WTC11 (cell line): ENCODE data around the gene CYSTM1. TPM values are rescaled to one million over a fixed set of nuclear protein-coding genes. Genes with fewer than 3 reads are reported as not detected.

Experiments used
- ATAC-seq: fragments of 200-7000 bp; cut with Tn5 transposase; 2 replicates; pipeline ENCODE4 v1.10.0; 2021; ENCODE audit warnings: mild to moderate bottlenecking, moderate library complexity
- CTCF ChIA-PET: fragments of 300-600 bp; sonication (Branson Sonifier 250); formaldehyde crosslinking; loops from one replicate; lab custom pipeline; 2021; ENCODE audit warnings: antibody characterized with exemption; lab: Charles Lee
- POLR2A ChIA-PET: fragments of 350-600 bp; sonication (Branson Sonifier 250); formaldehyde crosslinking; loops from one replicate; lab custom pipeline; 2021; ENCODE audit warnings: antibody characterized with exemption; lab: Charles Lee
- DNase-seq: peaks from one replicate; pipeline ENCODE4 v3.0.0; 2021; ENCODE audit warnings: low spot score
- H3K27ac Mint-ChIP-seq: 2 replicates; pipeline ENCODE4 v1.8.0; 2021; ENCODE audit warnings: mixed read lengths
- H3K27me3 Mint-ChIP-seq: 2 replicates; pipeline ENCODE4 v1.8.0; 2021; ENCODE audit warnings: low read depth, mild to moderate bottlenecking, moderate library complexity, mixed read lengths
- H3K36me3 Mint-ChIP-seq: 2 replicates; pipeline ENCODE4 v1.8.0; 2021; ENCODE audit warnings: mixed read lengths
- H3K4me1 Mint-ChIP-seq: 2 replicates; pipeline ENCODE4 v1.8.0; 2022; ENCODE audit warnings: mixed read lengths
- H3K4me3 Mint-ChIP-seq: 2 replicates; pipeline ENCODE4 v1.8.0; 2021; ENCODE audit warnings: mild to moderate bottlenecking, moderate library complexity, mixed read lengths
- H3K9me3 Mint-ChIP-seq: 2 replicates; pipeline ENCODE4 v1.8.0; 2021; ENCODE audit warnings: mixed read lengths
- ATF1 ChIP-seq: sonication (generic); formaldehyde crosslinking; IDR thresholded peaks from 2 replicates; pipeline ENCODE4 v1.8.1; 2023; ENCODE audit warnings: mild to moderate bottlenecking, moderate library complexity, missing genetic modification reagents
- ETV6 ChIP-seq: sonication (generic); formaldehyde crosslinking; IDR thresholded peaks from 2 replicates; pipeline ENCODE4 v1.8.1; 2022; ENCODE audit warnings: mild to moderate bottlenecking, missing genetic modification reagents
- IRF2 ChIP-seq: sonication (generic); formaldehyde crosslinking; IDR thresholded peaks from 2 replicates; pipeline ENCODE4 v1.8.0; 2022; ENCODE audit warnings: low read depth, missing genetic modification reagents, borderline replicate concordance
- KAT7 ChIP-seq: sonication (generic); formaldehyde crosslinking; IDR thresholded peaks from 2 replicates; pipeline ENCODE4 v1.8.1; 2023; ENCODE audit warnings: missing genetic modification reagents, mild to moderate bottlenecking, borderline replicate concordance
- NFYB ChIP-seq: sonication (generic); formaldehyde crosslinking; conservative IDR thresholded peaks from 2 replicates; pipeline ENCODE4 v1.8.0; 2022; ENCODE audit warnings: low read depth, missing genetic modification reagents
- NR1H2 ChIP-seq: sonication (generic); formaldehyde crosslinking; IDR thresholded peaks from 2 replicates; pipeline ENCODE4 v1.9.0; 2021; ENCODE audit warnings: mild to moderate bottlenecking, moderate library complexity, missing genetic modification reagents
- SMAD4 ChIP-seq: sonication (generic); formaldehyde crosslinking; IDR thresholded peaks from 2 replicates; pipeline ENCODE4 v1.8.0; 2022; ENCODE audit warnings: mild to moderate bottlenecking, missing genetic modification reagents
- TEAD4 ChIP-seq: sonication (generic); formaldehyde crosslinking; IDR thresholded peaks from 2 replicates; pipeline ENCODE4 v1.8.0; 2022; ENCODE audit warnings: mild to moderate bottlenecking, missing genetic modification reagents
- ZNF232 ChIP-seq: sonication (generic); formaldehyde crosslinking; IDR thresholded peaks from 2 replicates; pipeline ENCODE4 v1.8.0; 2022; ENCODE audit warnings: mild to moderate bottlenecking, missing genetic modification reagents
- ZNF396 ChIP-seq: fragments of 250-450 bp; sonication (Bioruptor Pico); IDR thresholded peaks from 2 replicates; pipeline ENCODE4 v1.8.0; 2021; ENCODE audit warnings: mild to moderate bottlenecking, moderate library complexity, borderline replicate concordance
- ZNF416 ChIP-seq: fragments of 250-450 bp; sonication (Bioruptor Pico); IDR thresholded peaks from 2 replicates; pipeline ENCODE4 v1.9.0; 2021; ENCODE audit warnings: mild to moderate bottlenecking, inconsistent platforms
- ZNF671 ChIP-seq: fragments of 250-450 bp; sonication (Bioruptor Pico); IDR thresholded peaks from 2 replicates; pipeline ENCODE4 v1.8.0; 2021; ENCODE audit warnings: mild to moderate bottlenecking
- total RNA-seq: library from RNA; stranded (reverse); gene quantifications from 3 replicates; pipeline ENCODE4 v1.2.3, GENCODE V29; 2021
- TF ChIP-seq, protein P1 (sequence below): sonication (generic); formaldehyde crosslinking; IDR thresholded peaks from 2 replicates; pipeline ENCODE4 v1.8.1; 2023; ENCODE audit warnings: mild to moderate bottlenecking, missing genetic modification reagents, moderate library complexity
- TF ChIP-seq, protein P2 (sequence below): sonication (generic); formaldehyde crosslinking; IDR thresholded peaks from 2 replicates; pipeline ENCODE4 v1.8.1; 2022; ENCODE audit warnings: low read depth, mild to moderate bottlenecking, moderate library complexity, missing genetic modification reagents, borderline replicate concordance
- TF ChIP-seq, protein P3 (sequence below): fragments of 250-450 bp; sonication (Bioruptor Pico); IDR thresholded peaks from 2 replicates; pipeline ENCODE4 v1.9.0; 2021; ENCODE audit warnings: mild to moderate bottlenecking
- TF ChIP-seq, protein P4 (sequence below): fragments of 250-450 bp; sonication (Bioruptor Pico); IDR thresholded peaks from 2 replicates; pipeline ENCODE4 v2.1.2; 2022; ENCODE audit warnings: mild to moderate bottlenecking, moderate library complexity
- TF ChIP-seq, protein P5 (sequence below): sonication (generic); formaldehyde crosslinking; IDR thresholded peaks from 2 replicates; pipeline ENCODE4 v1.8.0; 2022; ENCODE audit warnings: mild to moderate bottlenecking, missing genetic modification reagents
- TF ChIP-seq, protein P6 (sequence below): sonication (generic); formaldehyde crosslinking; IDR thresholded peaks from 2 replicates; pipeline ENCODE4 v1.8.1; 2022; ENCODE audit warnings: mild to moderate bottlenecking, moderate library complexity, missing genetic modification reagents
- TF ChIP-seq, protein P7 (sequence below): fragments of 250-450 bp; sonication (Bioruptor Pico); IDR thresholded peaks from 2 replicates; pipeline ENCODE4 v1.9.0; 2021; ENCODE audit warnings: mild to moderate bottlenecking, borderline replicate concordance
- TF ChIP-seq, protein P8 (sequence below): sonication (generic); formaldehyde crosslinking; IDR thresholded peaks from 2 replicates; pipeline ENCODE4 v1.8.1; 2023; ENCODE audit warnings: mild to moderate bottlenecking, missing genetic modification reagents, moderate library complexity
- TF ChIP-seq, protein P9 (sequence below): fragments of 250-450 bp; sonication (Bioruptor Pico); IDR thresholded peaks from 2 replicates; pipeline ENCODE4 v1.9.0; 2021; ENCODE audit warnings: moderate library complexity, mild to moderate bottlenecking, inconsistent platforms, borderline replicate concordance

Gene CYSTM1
- total RNA-seq, 1 experiment from 2014 or later, result 29.3 TPM

DNA sequence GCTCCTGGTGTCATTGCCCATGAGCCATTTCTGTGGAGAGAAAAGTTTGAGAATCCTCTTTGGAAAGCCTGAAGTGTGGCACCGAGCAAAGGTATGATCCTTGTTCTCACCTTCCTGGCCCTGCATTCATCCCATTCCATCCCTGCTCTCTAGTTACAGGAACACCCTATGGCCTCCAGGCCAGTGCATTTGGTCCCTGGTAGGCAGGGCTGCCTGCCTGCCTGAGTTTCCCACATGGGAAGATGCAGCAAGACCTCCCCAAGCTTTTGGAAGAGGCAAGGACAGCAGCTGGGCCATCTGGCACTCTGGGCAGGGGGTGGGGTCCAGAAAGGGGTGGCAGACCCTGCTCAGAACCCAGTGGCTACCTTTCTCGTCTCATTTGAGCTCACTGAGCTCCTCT lies 24.8 kb upstream of the CYSTM1 start:
- Mint-ChIP-seq H3K27ac (no peak overlapping the region), H3K9me3 (no peaks in the 10 kb centered on the region), H3K4me1 (peaks cover 41% of the 10 kb centered on the region), H3K36me3 (no peaks in the 10 kb centered on the region), H3K27me3 (peaks cover 50% of the 10 kb centered on the region), H3K4me3 (no peak overlapping the region)
- POLR2A ChIA-PET, result no interaction called here
- no peak for ATAC-seq
- no peak for TF ChIP-seq ZNF232 (CRISPR knock-in tag)
- no peak for TF ChIP-seq ZNF671 (CRISPR knock-in tag)
- TF ChIP-seq, protein P1, sequence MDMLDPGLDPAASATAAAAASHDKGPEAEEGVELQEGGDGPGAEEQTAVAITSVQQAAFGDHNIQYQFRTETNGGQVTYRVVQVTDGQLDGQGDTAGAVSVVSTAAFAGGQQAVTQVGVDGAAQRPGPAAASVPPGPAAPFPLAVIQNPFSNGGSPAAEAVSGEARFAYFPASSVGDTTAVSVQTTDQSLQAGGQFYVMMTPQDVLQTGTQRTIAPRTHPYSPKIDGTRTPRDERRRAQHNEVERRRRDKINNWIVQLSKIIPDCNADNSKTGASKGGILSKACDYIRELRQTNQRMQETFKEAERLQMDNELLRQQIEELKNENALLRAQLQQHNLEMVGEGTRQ (CRISPR knock-in tag), result no peak
- TF ChIP-seq ZNF396 (CRISPR knock-in tag), result no peak
- no peak for TF ChIP-seq IRF2 (CRISPR knock-in tag)
- TF ChIP-seq, protein P2, sequence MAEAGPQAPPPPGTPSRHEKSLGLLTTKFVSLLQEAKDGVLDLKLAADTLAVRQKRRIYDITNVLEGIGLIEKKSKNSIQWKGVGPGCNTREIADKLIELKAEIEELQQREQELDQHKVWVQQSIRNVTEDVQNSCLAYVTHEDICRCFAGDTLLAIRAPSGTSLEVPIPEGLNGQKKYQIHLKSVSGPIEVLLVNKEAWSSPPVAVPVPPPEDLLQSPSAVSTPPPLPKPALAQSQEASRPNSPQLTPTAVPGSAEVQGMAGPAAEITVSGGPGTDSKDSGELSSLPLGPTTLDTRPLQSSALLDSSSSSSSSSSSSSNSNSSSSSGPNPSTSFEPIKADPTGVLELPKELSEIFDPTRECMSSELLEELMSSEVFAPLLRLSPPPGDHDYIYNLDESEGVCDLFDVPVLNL (CRISPR knock-in tag), result no peak
- TF ChIP-seq, protein P3, sequence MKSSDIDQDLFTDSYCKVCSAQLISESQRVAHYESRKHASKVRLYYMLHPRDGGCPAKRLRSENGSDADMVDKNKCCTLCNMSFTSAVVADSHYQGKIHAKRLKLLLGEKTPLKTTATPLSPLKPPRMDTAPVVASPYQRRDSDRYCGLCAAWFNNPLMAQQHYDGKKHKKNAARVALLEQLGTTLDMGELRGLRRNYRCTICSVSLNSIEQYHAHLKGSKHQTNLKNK (CRISPR knock-in tag), result no peak
- TF ChIP-seq TEAD4, result no peak
- TF ChIP-seq NR1H2 (CRISPR knock-in tag), result no peak
- no peak for TF ChIP-seq ETV6
- TF ChIP-seq, protein P4, sequence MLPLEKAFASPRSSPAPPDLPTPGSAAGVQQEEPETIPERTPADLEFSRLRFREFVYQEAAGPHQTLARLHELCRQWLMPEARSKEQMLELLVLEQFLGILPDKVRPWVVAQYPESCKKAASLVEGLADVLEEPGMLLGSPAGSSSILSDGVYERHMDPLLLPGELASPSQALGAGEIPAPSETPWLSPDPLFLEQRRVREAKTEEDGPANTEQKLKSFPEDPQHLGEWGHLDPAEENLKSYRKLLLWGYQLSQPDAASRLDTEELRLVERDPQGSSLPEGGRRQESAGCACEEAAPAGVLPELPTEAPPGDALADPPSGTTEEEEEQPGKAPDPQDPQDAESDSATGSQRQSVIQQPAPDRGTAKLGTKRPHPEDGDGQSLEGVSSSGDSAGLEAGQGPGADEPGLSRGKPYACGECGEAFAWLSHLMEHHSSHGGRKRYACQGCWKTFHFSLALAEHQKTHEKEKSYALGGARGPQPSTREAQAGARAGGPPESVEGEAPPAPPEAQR (CRISPR knock-in tag), result no peak
- TF ChIP-seq, protein P5, sequence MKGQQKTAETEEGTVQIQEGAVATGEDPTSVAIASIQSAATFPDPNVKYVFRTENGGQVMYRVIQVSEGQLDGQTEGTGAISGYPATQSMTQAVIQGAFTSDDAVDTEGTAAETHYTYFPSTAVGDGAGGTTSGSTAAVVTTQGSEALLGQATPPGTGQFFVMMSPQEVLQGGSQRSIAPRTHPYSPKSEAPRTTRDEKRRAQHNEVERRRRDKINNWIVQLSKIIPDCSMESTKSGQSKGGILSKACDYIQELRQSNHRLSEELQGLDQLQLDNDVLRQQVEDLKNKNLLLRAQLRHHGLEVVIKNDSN (CRISPR knock-in tag), result no peak
- TF ChIP-seq ZNF416, result no peak
- DNase-seq, result no peak
- CTCF ChIA-PET, result no interaction called here

DNA sequence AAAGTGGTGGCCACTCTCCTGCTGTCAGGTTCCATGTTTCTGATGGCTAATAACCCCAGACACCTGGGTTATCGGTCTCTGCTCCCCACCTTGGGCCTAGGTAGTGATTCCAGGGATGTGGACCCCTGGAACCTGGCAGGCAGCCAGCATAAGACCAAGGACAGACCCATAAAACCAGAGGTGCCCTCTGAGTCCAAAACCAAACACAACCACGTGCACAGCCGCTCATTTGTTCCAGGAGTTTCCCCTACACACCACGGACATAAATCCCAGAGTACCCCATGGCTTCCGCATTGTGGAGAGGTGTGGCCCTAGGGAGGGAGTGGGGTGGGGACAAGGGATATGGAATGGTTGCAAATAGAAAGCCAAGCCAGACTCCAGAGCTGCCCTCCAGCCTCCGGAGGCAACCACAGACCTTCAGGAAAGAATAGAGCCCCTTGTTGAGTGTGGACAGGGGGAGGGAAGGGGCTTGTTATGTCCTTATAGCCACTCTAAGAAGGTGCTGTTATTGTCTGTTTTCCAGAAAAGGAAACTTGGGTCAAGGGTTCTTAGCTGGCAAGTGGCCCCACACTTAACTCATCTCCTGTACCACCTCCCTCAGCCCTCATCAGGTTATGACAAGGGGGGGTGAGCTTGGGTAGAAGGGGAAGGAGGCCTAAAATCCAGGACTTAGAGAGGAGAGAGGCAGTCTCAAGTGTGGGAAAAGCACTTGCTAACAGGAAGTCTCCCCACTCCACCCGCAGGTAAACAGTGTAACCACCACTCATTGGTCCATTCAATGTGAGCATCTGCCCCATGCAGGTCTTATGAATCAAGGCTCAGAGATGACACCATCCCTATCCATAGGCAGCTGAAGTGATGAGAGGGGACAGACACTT lies 23.6 kb upstream of the CYSTM1 start:
- ATAC-seq (no peak), DNase-seq (no peak)
- Mint-ChIP-seq H3K27me3 (peaks cover 38% of the 10 kb centered on the region), H3K36me3 (no peaks in the 10 kb centered on the region), H3K4me1 (peaks cover 40% of the 10 kb centered on the region), H3K27ac (no peak overlapping the region; the same call in 1 of the 2 replicates), H3K9me3 (no peaks in the 10 kb centered on the region), H3K4me3 (no peak overlapping the region)
- ChIA-PET CTCF (interaction anchor here (0.6 to 8.7 kb wide), 6 partner anchors 7 to 93 kb away, joined by 3 to 92 read pairs (median 4); no protein-coding TSS in a partner anchor), POLR2A (no interaction called here)
- TF ChIP-seq, protein P6, sequence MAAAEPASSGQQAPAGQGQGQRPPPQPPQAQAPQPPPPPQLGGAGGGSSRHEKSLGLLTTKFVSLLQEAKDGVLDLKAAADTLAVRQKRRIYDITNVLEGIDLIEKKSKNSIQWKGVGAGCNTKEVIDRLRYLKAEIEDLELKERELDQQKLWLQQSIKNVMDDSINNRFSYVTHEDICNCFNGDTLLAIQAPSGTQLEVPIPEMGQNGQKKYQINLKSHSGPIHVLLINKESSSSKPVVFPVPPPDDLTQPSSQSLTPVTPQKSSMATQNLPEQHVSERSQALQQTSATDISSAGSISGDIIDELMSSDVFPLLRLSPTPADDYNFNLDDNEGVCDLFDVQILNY (CRISPR knock-in tag), result no peak
- TF ChIP-seq NFYB (CRISPR knock-in tag) (no peak), KAT7 (no peak), ATF1 (no peak), SMAD4 (CRISPR knock-in tag) (no peak)
- TF ChIP-seq, protein P7, sequence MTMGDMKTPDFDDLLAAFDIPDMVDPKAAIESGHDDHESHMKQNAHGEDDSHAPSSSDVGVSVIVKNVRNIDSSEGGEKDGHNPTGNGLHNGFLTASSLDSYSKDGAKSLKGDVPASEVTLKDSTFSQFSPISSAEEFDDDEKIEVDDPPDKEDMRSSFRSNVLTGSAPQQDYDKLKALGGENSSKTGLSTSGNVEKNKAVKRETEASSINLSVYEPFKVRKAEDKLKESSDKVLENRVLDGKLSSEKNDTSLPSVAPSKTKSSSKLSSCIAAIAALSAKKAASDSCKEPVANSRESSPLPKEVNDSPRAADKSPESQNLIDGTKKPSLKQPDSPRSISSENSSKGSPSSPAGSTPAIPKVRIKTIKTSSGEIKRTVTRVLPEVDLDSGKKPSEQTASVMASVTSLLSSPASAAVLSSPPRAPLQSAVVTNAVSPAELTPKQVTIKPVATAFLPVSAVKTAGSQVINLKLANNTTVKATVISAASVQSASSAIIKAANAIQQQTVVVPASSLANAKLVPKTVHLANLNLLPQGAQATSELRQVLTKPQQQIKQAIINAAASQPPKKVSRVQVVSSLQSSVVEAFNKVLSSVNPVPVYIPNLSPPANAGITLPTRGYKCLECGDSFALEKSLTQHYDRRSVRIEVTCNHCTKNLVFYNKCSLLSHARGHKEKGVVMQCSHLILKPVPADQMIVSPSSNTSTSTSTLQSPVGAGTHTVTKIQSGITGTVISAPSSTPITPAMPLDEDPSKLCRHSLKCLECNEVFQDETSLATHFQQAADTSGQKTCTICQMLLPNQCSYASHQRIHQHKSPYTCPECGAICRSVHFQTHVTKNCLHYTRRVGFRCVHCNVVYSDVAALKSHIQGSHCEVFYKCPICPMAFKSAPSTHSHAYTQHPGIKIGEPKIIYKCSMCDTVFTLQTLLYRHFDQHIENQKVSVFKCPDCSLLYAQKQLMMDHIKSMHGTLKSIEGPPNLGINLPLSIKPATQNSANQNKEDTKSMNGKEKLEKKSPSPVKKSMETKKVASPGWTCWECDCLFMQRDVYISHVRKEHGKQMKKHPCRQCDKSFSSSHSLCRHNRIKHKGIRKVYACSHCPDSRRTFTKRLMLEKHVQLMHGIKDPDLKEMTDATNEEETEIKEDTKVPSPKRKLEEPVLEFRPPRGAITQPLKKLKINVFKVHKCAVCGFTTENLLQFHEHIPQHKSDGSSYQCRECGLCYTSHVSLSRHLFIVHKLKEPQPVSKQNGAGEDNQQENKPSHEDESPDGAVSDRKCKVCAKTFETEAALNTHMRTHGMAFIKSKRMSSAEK (CRISPR knock-in tag), result no peak
- TF ChIP-seq, protein P8, sequence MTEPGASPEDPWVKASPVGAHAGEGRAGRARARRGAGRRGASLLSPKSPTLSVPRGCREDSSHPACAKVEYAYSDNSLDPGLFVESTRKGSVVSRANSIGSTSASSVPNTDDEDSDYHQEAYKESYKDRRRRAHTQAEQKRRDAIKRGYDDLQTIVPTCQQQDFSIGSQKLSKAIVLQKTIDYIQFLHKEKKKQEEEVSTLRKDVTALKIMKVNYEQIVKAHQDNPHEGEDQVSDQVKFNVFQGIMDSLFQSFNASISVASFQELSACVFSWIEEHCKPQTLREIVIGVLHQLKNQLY (CRISPR knock-in tag), result no peak
- TF ChIP-seq, protein P2 (CRISPR knock-in tag), result no peak
- TF ChIP-seq, protein P9, sequence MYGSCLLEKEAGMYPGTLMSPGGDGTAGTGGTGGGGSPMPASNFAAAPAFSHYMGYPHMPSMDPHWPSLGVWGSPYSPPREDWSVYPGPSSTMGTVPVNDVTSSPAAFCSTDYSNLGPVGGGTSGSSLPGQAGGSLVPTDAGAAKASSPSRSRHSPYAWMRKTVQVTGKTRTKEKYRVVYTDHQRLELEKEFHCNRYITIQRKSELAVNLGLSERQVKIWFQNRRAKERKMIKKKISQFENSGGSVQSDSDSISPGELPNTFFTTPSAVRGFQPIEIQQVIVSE (CRISPR knock-in tag), result no peak
